Measurements from ENCODE around the gene CRCP. TPM values are rescaled to one million over a fixed set of nuclear protein-coding genes. Genes with fewer than 3 reads are reported as not detected.
"Not testable (repeated sequence)": the region's sequence is repeated elsewhere in the genome, so short reads cannot be mapped to it uniquely, and the experiment has no call there.

CRCP gene
- total and polyA plus RNA-seq, 12 donors, result 11.3 to 31.1 (median 22.5) TPM

DNA sequence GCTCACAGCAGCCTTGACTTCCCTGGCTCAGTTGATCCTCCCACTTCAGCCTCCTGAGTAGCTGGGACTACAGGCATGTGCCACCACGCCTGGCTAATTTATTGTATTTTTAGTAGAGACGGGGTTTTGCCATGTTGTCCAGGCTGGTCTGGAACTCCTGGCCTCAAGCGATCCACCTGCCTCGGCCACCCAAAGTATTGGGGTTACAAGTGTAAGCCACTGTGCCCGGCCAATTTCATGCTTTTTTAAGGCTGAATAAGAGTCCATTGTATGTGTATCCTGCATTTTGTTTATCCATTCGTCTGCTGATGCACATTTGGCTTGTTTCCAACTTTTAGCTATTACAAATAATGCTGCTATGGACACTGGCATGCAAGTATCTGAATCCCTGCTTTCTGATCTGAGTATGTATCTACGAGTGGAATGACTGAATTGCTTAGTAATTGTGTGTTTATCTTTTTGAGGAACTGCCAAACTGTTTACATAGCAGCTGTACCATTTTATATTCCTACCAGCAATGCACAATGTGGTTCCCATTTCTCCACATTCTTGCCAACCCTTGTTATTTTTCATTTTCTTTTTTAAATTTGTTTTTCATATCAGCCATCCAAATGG is 53.2 kb downstream of the CRCP start:
- no peak for DNase-seq
- Histone ChIP-seq H3K9me3 (no peaks in the 10 kb centered on the region), H3K27me3 (no peaks in the 10 kb centered on the region), H3K4me1 (peaks cover 0 to 17% (median 8%) of the 10 kb centered on the region in 9 donors), H3K4me3 (no peak overlapping the region), H3K36me3 (no peaks in the 10 kb centered on the region), H3K27ac (no peak overlapping the region)
- 67 to 71% methylated on average over 7 of the region's 7 CpGs for whole genome bisulfite sequencing, 2 donors
- intact Hi-C loops (cut with DNase I), result no loop called here
- TF ChIP-seq, protein P1, sequence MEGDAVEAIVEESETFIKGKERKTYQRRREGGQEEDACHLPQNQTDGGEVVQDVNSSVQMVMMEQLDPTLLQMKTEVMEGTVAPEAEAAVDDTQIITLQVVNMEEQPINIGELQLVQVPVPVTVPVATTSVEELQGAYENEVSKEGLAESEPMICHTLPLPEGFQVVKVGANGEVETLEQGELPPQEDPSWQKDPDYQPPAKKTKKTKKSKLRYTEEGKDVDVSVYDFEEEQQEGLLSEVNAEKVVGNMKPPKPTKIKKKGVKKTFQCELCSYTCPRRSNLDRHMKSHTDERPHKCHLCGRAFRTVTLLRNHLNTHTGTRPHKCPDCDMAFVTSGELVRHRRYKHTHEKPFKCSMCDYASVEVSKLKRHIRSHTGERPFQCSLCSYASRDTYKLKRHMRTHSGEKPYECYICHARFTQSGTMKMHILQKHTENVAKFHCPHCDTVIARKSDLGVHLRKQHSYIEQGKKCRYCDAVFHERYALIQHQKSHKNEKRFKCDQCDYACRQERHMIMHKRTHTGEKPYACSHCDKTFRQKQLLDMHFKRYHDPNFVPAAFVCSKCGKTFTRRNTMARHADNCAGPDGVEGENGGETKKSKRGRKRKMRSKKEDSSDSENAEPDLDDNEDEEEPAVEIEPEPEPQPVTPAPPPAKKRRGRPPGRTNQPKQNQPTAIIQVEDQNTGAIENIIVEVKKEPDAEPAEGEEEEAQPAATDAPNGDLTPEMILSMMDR (IDR thresholded peaks at IDR 0.05), result no peak
- ATAC-seq, result no peak

DNA sequence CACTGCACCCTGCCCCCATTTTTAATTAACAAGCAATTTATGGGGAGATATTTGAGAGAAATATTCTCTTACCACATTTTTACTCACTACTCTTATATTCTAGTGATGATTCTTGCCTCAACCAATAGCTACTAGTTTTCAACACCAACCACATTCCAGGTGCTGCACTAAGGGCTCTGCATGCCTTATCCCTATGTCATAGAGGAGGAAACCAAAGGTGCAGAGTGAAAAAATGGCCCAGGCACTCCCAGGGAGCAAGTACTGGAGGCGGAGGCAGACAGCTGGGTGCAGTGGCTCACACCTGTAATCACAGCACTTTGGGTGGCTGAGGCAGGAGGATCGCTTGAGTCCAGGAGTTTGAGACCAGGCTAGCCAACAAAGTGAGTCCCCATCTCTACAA is 55.0 kb downstream of the CRCP start:
- H3K36me3 ChIP-seq, result no peaks in the 10 kb centered on the region
- no peaks in the 10 kb centered on the region for H3K27me3 ChIP-seq
- intact Hi-C loops (cut with DNase I), result loop anchor here in 1 of 10 donors (2.0 kb wide), 1 partner anchor 17 kb away; no protein-coding TSS in a partner anchor
- H3K4me3 ChIP-seq, result no peak overlapping the region
- ATAC-seq (no peak), DNase-seq (no peak)
- H3K27ac ChIP-seq, result no peak overlapping the region
- H3K4me1 ChIP-seq, result peaks cover 0 to 17% (median 8%) of the 10 kb centered on the region in 9 donors
- 91 to 100% methylated on average over 2 of the region's 2 CpGs for WGBS, 2 donors
- TF ChIP-seq, protein P1 (IDR thresholded peaks at IDR 0.05), result no peak
- H3K9me3 ChIP-seq, result no peaks in the 10 kb centered on the region

DNA sequence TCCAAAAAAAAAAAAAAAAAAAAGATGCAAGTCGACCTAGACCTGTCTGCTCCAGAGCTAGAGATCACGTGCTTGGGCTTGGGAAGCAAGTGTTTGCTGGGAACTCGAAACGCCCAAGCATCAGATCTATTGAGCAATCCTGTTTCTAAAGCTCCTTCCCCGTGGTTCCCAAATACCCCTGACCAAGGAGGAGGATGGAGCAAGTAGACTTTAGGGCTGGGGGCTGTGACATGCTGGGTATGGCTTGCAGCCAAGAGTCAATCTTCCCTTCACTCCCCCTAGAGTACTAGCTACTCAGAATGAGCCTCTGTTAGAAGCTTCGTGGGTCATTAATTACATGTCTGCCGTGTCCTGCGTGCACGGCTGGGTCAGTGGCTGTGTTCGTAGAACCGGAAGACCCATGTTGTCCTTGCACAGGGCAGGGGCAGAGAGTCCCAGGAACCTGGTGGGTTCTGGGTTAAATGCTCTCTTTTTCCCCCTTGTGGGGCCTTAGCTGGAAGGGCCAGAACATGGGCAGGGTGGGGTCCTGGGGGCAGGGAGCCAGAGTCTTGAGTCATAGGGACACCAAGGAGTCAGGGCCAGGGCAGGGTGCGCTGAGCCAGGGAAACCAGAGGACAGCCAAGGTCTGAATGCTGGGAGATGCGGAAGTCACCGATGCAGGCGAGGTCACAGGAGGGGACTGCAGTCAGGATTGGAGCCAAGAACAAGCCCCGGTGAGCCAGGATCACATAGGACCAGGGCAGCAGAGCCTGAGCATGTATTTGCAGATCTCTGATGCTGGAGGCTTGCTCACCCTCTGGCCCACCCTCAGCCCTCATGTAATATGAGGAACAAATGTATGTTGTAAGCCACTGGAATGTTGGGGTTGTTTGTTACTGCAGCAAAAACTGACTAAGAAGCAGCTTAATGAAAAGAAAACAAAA is 55.9 kb downstream of the CRCP start:
- H3K36me3 ChIP-seq, result no peaks in the 10 kb centered on the region
- intact Hi-C loops (cut with DNase I), result loop anchor here in 1 of 10 donors (2.0 kb wide), 1 partner anchor 18 kb away; no protein-coding TSS in a partner anchor
- no peaks in the 10 kb centered on the region for H3K9me3 ChIP-seq
- no peak overlapping the region for H3K4me3 ChIP-seq
- 37 to 54% methylated on average over 15 to 16 of the region's 16 CpGs for WGBS, 2 donors
- peaks cover 0 to 17% (median 8%) of the 10 kb centered on the region in 9 donors for H3K4me1 ChIP-seq
- peak overlapping the region in 7 of 10 donors; percentile 26 to 77 (median 37) for H3K27ac ChIP-seq
- ATAC-seq (peak; percentile 82 to 96 (median 91)), DNase-seq (peak; percentile 55 to 78)
- H3K27me3 ChIP-seq, result no peaks in the 10 kb centered on the region
- TF ChIP-seq, protein P1 (IDR thresholded peaks at IDR 0.05), result no peak

DNA sequence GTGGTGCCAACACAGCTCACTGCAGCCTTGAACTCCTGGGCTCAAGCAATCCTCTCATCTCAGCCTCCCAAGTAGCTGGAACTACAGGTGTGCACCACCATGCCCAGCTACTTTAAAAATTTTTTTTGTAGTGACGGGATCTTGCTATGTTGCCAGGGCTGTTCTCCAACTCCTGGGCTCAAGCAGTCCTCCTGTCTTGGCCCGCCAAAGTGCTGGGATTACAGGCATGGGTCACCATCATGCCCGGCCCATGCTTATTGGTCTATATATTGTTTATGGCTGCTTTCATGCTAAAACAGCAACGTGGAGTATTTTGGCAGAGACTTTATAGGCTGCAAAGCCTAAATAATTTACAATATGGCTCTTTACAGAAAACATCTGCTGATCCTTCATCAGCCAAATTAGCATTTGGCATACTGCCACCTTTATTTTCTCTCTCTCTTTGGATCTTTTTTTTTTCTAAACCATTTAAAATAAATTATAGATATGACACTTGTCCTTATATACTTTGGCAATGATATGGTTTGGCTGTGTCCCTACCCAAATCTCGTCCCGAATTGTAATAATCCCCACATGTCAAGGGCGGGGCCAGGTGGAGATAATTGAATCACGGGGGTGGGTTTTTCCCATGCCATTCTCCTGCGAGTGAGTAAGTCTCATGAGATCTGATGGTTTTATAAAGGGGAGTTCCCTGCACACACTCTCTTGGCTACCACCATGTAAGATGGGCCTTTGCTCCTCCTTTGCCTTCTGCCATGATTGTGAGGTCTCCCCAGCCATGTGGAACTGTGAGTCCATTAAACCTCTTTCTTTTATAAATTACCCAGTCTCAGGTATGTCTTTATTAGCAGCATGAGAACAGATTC is 58.1 kb downstream of the CRCP start:
- H3K4me3 ChIP-seq; intact Hi-C loops (cut with DNase I); ATAC-seq; DNase-seq; H3K9me3 ChIP-seq; H3K27me3 ChIP-seq; H3K36me3 ChIP-seq; H3K27ac ChIP-seq: not testable (repeated sequence)
- peaks cover 0 to 16% (median 8%) of the 10 kb centered on the region in 9 donors for H3K4me1 ChIP-seq
- WGBS, 2 donors, result 65 to 69% methylated on average over 9 of the region's 9 CpGs

All from heart right ventricle (tissue), 16 donors.